Suppressor macrophage treated with lipopolysaccharide for 1 hour (primary cell): Measurements from ENCODE around the gene NIT1.
A peak's percentile ranks its signal among the peaks of the same experiment; 100 is the strongest.

Experiments used
- DNase-seq, 3 donors: peaks; one replicate each; pipeline ENCODE4 v3.0.0-alpha.2; 2020 to 2022

Gene NIT1

DNA sequence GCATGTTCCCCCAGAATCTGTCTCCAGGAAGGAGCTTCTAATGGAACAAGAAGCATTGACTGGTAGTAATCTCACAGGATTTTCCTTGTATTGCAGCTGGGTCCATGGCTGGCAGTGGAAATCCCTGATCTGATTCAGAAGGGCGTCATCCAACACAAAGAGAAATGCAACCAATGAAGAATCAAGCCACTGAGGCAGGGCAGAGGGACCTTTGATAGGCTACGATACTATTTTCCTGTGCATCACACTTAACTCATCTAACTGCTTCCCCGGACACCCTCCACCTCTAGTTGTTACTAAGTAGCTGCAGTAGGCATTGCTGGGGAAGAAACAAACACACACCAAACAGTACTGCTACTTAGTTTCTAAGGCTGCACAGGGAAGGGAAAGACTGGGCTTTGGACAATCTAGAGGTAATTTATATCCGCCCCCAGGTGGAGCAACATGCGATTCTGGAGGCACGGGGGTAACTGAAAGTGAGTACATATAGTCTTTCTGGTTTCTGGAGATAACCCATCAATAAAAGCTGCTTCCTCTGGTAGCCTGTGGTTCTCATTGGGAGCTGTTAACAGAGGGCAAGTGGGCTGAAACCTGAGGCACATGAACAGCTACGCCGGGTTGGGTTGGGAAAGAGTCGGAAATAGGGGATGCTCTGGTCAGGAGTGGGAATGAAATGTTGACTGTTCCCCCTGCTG lies 40.6 kb downstream of the NIT1 start:
- no peak for DNase-seq

DNA sequence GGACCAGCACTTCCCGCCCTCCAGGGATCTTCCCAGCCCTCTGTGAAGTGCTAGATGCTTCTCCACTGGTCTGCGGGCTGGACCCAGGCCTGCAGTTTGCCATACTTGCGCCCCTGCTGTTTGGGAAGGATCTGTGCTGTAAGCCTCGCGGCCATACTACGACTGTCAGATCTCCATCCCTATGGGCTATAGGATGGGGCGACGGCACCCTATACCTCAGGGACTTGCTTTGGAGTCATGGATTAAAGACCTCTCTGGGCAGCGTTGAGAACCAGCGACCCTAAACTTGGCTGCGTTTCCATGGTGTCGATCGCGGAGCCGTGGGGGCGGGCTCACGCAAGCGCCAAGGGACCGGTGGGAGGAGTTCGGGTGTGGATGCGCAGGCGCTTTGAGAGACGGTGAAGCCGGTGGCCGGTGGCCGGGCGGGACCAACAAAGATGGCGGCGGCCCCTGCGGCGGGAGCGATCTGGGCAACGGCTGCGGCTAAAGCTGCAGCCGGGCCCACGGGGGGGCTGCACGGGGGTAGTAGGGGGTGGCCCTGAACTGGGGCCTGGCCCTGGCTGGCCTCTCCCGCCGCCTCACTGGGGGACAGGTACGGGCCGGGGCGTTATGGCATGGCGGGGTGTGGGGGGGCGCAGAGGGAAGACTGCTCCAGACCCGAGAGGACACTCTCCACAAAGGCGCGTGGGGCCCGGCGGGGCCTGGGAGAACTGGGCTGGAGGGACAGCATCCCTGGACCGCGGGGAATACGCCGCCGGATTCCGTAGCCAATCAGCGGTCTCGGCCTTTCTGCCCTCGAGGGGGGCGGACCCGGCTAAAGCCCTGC lies 41.4 kb downstream of the NIT1 start, which contains the start of gene USP21:
TSS of gene USP21 (plus strand) at position 414 of the 826 bp plus-strand sequence. CDS start 1,141 bp downstream, outside the sequence.
- DNase-seq: peak; percentile 94 to 96 (median 96)

DNA sequence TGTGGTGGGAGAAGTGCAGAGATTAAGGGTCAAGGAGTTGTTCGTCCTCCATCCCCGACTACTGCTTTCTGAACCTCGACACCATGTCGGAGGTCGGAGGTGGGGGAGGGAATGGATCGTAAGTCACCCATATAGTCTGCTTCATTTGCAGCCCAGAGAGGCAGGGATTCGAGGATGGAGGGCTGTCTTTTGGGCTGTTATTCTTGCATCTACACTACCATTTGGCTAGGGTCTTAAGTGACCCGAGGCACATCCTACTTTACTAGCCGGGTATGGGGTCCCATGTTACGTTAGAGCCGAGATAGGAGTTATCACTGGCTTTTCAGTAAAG lies 42.0 kb downstream of the NIT1 start:
- no peak for DNase-seq

DNA sequence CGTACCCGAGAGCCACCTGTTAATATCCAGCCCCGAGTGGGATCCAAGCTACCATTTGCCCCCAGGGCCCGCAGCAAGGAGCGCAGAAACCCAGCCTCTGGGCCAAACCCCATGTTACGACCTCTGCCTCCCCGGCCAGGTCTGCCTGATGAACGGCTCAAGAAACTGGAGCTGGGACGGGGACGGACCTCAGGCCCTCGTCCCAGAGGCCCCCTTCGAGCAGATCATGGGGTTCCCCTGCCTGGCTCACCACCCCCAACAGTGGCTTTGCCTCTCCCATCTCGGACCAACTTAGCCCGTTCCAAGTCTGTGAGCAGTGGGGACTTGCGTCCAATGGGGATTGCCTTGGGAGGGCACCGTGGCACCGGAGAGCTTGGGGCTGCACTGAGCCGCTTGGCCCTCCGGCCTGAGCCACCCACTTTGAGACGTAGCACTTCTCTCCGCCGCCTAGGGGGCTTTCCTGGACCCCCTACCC lies 42.8 kb downstream of the NIT1 start:
- DNase-seq: no peak

DNA sequence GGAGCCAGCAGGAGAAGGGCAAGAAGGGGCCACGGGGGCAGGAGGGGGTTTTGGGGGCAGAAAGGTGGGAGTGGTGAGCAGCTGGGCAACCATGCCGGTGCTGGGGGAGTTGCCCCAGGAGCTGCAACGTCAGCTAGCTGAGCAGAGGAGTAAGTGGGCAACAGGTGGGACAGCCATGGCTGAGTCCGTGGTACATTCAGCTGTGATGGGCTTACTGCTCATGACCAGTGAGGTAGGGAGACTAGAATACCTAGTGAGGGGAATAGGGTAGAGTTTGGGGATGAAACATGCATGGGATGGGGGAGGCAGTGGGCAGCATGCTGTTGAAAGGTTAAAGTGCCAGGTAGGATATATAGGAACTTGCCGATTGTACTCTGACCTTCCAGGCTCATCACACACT lies 43.7 kb downstream of the NIT1 start:
- DNase-seq: no peak

DNA sequence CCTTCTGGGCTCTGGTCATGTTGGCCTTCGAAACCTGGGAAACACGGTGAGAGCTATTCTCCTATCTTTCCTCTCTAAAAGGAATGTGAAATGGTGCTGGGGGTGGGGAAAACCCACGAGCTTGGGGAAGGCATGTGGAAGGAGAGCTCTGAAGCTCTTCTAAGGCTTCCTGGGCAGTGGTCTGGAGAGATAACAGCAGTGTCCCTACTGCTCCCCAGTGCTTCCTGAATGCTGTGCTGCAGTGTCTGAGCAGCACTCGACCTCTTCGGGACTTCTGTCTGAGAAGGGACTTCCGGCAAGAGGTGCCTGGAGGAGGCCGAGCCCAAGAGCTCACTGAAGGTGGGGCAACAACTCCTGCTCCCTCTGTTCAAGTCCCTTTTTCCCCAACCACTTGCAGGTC lies 44.1 kb downstream of the NIT1 start:
- DNase-seq: peak in 1 of 3 donors; percentile 24

DNA sequence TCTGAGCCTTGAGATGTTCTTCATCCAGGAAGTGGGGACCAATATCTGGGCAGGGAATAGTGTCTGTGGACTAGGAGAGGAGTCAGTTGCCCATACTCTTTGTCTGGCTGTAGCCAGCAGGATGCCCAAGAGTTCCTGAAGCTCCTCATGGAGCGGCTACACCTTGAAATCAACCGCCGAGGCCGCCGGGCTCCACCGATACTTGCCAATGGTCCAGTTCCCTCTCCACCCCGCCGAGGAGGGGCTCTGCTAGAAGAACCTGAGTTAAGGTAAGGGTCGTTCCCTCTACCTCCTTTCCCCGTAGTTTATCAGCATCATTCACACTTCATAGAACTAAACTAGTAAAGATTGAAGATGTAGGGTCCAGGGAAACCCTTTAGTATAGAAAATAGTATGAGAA lies 44.9 kb downstream of the NIT1 start:
- DNase-seq: no peak

DNA sequence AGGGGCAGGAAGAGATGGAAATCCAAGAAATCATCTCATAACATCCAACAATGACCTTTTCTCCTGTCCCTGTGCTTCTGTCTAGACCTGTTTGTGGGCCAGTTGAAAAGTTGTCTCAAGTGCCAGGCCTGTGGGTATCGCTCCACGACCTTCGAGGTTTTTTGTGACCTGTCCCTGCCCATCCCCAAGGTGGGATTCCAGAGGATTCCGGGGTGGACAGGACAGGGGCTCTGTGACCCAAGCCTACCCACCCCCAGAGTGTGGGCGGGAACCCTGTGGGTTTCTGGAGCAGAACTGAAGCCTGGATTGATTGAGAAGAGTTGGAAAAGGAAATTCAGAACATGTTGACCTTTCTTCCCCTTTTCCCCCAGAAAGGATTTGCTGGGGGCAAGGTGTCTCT lies 45.9 kb downstream of the NIT1 start:
- no peak for DNase-seq

DNA sequence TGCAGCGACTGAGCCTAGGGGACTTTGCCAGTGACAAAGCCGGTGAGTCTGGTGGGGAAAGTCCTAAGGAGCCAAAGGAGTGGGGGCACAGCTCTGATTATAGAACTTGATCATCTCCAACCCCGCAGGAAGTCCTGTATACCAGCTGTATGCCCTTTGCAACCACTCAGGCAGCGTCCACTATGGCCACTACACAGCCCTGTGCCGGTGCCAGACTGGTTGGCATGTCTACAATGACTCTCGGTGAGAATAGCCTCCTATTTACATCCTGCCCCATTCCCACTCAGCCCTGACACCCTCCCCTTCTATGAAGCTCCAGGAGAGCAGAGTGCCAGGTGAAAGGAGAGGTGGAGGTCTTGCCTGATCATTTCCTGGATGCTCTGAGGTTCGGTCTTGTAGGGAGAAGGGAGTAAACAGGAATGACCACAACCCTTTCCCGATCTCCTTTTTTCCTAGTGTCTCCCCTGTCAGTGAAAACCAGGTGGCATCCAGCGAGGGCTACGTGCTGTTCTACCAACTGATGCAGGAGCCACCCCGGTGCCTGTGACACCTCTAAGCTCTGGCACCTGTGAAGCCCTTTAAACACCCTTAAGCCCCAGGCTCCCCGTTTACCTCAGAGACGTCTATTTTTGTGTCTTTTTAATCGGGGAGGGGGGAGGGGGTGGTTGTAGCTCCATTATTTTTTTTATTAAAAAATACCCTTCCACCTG lies 47.2 kb downstream of the NIT1 start:
- no peak for DNase-seq

DNA sequence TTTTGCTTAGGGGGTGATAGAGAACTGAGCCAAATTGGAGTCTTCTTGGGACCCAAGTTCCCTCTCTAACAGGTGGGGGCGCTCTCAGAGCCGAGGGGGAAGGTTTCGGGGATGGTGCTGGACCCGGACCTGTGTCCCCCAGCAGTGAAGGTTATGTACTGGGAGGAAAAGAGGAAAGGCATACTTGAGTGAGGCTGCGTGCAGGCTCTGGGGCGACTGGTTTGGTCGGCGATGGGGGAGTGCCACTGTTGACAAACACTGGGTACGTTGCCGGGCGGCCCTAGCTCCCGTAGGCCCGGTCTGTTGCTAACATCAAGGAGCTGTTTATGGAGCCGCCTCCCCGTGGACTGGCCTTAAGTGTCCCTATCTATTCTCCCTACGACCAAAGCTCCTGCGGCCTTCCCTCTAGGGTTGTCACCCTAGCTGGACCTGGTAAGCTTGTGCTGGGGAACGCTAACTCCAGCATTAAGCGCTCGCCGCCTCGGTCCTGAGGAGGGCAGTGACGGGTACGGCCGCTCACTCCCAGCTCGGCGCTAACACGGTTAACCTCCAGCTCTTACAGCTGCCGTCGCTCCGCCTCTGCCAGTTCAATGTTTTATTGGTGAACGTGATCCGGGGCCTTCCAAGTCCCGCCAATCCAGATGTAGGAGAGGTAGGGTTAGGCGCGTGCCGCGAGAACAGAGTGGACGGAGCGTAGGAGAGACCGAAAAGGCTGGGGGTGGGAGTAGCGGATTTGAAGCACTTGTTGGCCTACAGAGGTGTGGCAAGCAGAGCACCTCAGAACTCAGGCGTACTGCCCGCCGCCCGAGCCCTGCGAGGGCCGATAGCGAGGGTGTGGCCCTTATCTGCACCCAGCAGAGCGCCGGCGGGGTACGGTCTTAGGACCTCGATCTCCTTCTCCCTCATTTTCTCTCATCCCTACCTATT lies 48.1 kb downstream of the NIT1 start, which contains the start of gene PPOX:
TSS of gene PPOX (plus strand) at position 685 of the 927 bp plus-strand sequence. CDS start 422 bp downstream, outside the sequence.
- peak; percentile 96 to 97 (median 97) for DNase-seq

DNA sequence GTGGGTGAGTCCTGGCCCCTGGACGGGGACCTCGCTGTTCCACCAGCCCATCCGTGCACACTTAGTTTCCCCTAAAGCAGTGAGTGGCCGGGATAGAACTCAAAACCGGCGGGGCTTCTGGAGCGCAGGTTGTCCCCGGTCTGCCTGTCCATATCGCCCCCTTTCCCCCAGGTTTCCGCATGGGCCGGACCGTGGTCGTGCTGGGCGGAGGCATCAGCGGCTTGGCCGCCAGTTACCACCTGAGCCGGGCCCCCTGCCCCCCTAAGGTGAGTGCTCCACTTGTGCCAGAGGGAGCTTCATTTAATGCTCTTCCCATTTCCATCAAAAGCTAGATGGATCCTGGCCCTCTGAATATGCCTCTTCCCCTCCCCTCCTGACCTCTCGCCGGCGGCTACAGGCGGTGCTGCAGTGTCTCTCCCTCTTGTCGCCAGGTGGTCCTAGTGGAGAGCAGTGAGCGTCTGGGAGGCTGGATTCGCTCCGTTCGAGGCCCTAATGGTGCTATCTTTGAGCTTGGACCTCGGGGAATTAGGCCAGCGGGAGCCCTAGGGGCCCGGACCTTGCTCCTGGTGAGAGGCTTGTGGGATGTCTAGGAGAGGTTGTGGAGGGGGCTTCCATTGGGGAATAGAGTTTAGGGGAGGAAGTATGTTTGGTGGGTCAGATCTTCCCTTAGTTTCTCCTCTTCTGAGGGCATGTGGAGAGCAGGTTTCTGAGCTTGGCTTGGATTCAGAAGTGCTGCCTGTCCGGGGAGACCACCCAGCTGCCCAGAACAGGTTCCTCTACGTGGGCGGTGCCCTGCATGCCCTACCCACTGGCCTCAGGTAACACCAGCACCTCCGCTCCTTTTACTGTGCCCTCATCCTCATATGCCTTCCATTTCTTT lies 49.0 kb downstream of the NIT1 start:
- peak in 1 of 3 donors; percentile 20 for DNase-seq

DNA sequence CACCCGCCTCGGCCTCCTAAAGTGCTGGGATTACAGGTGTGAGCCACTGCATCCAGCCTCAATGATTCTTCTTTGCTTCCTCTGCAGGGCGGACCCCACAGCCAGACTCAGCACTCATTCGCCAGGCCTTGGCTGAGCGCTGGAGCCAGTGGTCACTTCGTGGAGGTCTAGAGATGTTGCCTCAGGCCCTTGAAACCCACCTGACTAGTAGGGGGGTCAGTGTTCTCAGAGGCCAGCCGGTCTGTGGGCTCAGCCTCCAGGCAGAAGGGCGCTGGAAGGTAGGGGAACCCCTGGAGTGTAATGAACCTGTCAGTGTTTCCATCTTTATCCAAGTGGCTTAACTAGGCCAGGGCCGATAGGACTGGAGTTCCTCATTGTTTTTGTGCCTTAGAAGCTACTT lies 51.0 kb downstream of the NIT1 start:
- DNase-seq: no peak
